Activated T-cell treated with anti-CD3 and anti-CD28 coated beads for 4 hours (primary cell): ENCODE results near the gene ABHD13.
A peak's percentile ranks its signal among the peaks of the same experiment; 100 is the strongest.
"Not testable (repeated sequence)": the region's sequence is repeated elsewhere in the genome, so short reads cannot be mapped to it uniquely, and the experiment has no call there.

Source experiments
- DNase-seq: peaks from one replicate; pipeline ENCODE4 v3.0.0-alpha.2; 2020

The ABHD13 gene

DNA sequence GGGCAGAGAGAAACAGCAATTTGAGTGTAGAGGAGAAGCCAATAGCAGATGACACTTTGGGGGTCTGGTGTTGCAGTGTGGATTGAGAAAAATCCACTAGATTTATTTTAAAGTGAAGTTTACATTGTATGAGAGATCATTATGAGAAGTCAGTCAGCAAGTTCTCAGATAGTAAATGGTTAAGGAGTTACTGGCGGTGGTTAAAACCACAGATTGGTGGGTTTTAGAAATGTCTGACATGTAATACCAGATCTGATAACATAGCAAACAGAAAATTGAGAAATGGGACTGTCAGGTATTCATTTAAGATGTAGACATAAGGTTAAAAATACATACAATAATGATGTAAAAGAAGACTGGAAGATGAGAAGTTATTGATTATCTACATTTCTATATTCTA is 7.2 kb downstream of the ABHD13 start:
- no peak for DNase-seq

GRCh38 chr13:108226184-108226583 is 8.0 kb downstream of the ABHD13 start:
- DNase-seq: no peak

GRCh38 chr13:108227651-108228272 is 9.6 kb downstream of the ABHD13 start:
- peak; percentile 30 for DNase-seq

GRCh38 chr13:108230377-108230776 is 12.2 kb downstream of the ABHD13 start:
- DNase-seq: no peak

- DNase-seq: no peak
These were observed 31.0 kb downstream of the ABHD13 start for GRCh38 chr13:108249150-108249549.

GRCh38 chr13:108257248-108257647 is 39.1 kb downstream of the ABHD13 start:
- DNase-seq: no peak

GRCh38 chr13:108263621-108264355 is 45.6 kb downstream of the ABHD13 start:
- DNase-seq: no peak

GRCh38 chr13:108266321-108266990 is 48.3 kb downstream of the ABHD13 start:
- DNase-seq: no peak

- DNase-seq: no peak
These were observed 49.2 kb downstream of the ABHD13 start for GRCh38 chr13:108267347-108267746.

- not testable (repeated sequence) for DNase-seq
These were observed 49.7 kb downstream of the ABHD13 start for GRCh38 chr13:108267855-108268254.

DNA sequence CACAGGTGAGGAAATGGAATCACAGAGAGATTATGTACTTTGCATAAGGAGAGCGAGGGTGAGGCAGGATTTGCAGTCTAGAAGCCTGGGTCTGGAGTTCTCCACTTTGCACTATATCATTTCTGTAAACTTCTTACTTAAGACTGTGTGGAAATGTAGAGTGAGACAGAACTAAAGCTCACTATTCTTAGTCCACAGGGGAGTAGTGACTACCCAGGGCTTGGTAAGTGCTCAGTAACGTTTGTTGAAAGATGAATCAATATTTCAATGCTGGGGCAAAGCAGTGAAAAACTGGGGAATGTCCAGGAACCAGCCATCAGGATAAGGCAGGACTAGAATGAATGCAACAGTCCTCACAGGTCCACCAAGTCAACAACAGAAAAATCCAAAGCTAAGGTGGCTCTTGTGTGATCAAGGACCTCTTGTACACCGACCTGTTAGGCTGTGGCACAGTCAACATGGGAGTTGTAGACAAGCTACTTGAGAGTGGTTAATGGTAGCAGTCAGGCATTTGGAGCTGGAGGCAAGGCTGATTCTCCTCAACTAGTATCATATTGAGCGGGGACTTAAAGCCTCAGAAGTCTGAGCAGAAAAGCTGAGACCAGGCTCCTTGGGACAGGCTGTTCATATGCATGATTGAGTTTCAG is 50.4 kb downstream of the ABHD13 start:
- DNase-seq: no peak

DNA sequence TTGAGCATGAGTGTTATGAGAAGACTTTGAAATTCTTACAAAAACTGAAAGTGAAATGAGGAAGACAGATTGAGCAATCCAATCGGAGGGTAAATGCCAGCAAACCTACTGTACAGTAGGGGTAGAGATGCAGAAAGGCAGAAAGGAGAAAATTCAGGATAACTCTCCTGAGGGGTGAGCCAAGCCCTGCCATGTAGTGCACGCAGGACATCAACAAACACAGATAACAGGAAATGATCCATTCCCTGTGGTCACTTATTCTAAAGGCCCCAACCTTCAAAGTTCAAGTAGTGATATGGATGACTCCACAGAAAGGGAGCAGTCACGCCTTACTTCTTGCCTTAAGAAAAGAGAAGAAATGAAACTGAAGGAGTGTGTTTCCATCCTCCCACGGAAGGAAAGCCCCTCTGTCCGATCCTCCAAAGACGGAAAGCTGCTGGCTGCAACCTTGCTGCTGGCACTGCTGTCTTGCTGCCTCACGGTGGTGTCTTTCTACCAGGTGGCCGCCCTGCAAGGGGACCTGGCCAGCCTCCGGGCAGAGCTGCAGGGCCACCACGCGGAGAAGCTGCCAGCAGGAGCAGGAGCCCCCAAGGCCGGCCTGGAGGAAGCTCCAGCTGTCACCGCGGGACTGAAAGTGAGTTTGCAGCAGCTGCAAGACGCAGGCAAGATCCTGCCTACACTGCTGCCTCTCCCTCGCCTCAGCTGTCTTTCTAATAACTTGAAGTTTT is 51.6 kb downstream of the ABHD13 start, which contains the start of gene TNFSF13B:
TSS of gene TNFSF13B (plus strand) at position 118 of the 728 bp plus-strand sequence. CDS start at position 296, 178 bp downstream.
- DNase-seq: no peak

DNA sequence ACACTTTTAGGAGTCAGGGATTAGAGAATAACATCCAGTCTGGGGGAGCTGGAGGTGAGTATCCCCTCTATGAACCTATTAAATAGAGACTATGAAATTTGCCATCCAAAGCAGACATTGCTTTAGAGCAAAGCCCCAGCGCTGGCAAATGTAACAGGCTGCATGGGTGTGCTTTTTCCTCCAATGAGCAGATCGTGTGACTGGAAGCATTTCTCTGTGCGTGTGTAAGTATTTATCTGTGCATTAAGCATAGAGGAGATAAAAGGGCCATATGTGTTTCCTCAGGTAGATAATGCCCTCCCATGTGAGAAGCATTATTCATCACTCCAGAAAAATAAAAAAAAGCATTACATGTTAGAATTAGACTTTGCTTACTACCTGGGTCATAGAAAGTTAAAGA is 52.2 kb downstream of the ABHD13 start:
- DNase-seq: no peak

DNA sequence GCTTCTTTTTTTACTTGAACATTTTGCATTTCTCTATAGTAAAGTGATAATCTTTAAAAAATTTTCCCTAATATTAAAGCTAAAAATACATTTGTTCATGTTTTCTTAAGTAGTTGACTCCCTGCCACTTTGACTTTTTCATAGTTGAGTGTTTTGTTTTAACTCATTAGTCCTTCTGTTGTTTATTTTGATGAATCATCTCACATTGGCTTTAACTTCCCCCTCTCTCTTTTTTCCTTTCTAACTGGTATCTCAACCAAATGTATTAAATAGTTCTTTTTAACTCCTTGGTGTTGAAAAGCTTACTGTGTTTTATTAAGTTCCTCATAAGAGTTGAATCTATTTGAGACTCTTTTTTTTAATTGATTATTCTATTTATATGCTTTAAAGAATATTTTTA is 54.1 kb downstream of the ABHD13 start:
- no peak for DNase-seq

GRCh38 chr13:108273429-108274118 is 55.4 kb downstream of the ABHD13 start:
- DNase-seq: no peak

DNA sequence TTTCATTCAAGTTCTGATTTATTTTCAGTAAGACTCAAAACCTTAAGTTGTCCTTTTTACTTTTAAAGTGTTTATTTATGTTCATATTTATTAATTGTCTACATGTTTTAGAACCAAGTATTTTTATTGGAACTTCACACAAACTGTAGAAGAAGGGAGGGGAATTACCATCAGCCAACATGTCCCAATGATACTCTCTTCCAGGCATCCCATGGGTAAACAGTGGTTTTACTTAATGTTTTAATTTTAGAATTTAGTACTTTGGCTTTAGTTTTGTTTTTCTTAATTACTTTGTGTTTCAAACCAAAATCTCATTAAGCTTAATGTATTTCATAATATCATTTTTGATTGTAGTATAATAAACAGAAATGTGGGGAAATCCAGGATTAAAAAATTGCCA is 56.5 kb downstream of the ABHD13 start:
- DNase-seq: no peak

DNA sequence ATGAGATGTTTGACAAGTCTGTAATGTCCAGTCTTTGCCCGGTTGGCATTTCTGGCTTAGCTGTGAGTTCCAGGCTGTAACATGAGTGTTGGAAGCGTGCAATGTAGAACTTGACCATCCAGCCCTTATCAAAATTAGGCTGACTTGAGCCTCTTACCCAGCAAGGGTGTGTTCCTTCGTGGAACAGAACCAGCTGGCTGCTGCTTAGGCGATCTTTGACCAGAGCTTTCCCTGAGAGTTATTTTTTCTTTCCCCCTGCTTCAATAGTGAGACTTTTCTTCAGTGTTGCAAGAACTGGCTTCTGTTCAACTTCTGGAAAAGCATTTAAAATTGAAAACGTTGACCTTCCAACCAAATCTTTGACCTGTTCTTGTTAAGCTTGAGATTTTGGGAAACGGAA is 57.9 kb downstream of the ABHD13 start:
- DNase-seq: no peak

DNA sequence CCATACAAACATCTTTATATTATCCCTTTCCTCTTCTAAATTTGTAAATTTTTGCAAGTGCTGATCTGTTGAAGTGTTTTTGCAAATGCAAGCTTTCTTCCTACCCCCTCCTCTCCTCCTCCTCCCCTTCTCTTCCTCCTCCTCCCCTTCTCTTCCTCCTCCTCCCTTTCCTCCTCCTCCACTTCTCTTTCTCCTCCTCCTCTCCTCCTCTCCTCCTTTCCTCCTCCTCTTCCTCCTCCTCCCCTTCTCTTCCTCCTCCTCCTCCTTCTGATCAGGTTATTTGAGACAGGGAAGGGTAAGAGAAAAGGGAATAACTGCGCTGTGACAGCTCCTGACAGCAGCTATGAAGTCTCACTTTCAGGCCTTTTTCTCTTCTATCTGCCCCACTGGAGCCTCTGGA is 60.3 kb downstream of the ABHD13 start:
- no peak for DNase-seq

DNA sequence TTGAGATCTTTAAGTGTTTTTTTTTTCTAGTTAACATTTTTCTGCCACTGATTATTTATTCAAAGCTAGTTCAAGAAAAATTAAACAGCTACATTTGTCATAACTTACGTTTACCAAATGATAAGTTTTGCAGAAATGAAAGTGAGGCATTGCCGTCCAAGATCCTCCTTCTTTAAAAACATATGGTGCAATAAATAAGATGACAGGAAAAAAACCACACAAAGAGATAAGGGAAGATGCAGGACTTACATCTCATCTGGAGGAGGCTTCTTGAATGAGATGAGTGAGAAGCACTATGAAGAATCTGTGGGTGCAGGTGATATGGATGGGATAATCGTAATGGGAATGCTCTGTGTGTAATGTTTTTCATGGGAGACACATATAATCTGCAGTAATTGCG is 63.7 kb downstream of the ABHD13 start:
- DNase-seq: no peak

GRCh38 chr13:108283110-108283509 is 64.9 kb downstream of the ABHD13 start:
- DNase-seq: no peak
